Vagina (tissue), 2 donors: Measurements from ENCODE around the gene IGSF3.
"Not testable (repeated sequence)": the region's sequence is repeated elsewhere in the genome, so short reads cannot be mapped to it uniquely, and the experiment has no call there.

Experiments
- CTCF ChIP-seq, 3 experiments: fragments of 450-650 bp in 2 of 3; fragments of 200-600 bp in 1 of 3; sonication (generic) in 1 of 3; IDR thresholded peaks; one replicate each; pipeline ENCODE4 v1.5.1; 2017 to 2019; ENCODE audit warnings: antibody characterized with exemption in 3 of 3, mild to moderate bottlenecking in 2 of 3, moderate library complexity in 2 of 3
- POLR2A ChIP-seq, 2 donors: fragments of 450-650 bp; IDR thresholded peaks; one replicate each; pipeline ENCODE4 v1.6.1; 2017; ENCODE audit warnings: antibody characterized with exemption in 2 of 2, mild to moderate bottlenecking in 2 of 2, moderate library complexity in 2 of 2
- POLR2AphosphoS5 ChIP-seq, 2 donors: sonication (generic); formaldehyde crosslinking; IDR thresholded peaks; one replicate each; pipeline ENCODE4 v1.9.0; 2017; ENCODE audit warnings: antibody characterized with exemption in 2 of 2, mild to moderate bottlenecking in 2 of 2, low read depth in 1 of 2; ENCODE audit not compliant: insufficient read depth in 1 of 2

DNA sequence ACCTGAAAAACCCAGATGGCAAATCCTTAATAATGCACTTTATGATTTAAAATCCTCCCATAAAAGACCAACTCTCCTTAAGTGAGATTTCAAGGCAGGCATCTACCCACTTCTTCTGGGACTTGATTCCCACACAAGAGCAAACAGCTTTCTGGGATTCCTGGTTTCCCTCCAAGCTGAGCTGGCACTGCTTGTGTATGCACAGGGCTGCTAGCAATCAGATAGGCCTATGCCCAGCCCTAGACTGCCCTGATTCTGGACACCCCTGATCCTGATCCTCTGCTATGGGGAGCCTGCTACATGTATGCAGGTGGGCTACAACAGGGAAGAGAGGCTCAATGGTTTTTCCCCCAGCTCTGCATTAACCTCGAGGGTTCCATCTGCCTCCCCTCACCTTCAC lies 60.1 kb downstream of the IGSF3 start:
- not testable (repeated sequence) for TF ChIP-seq POLR2A (IDR thresholded peaks at IDR 0.05); CTCF (IDR thresholded peaks at IDR 0.05); POLR2AphosphoS5 (IDR thresholded peaks at IDR 0.05; ENCODE audit: insufficient read depth in 1 of 2, low read depth in 1 of 2)
